ENCODE data around the gene SAFB. TPM values are rescaled to one million over a fixed set of nuclear protein-coding genes. Genes with fewer than 3 reads are reported as not detected.

SAFB gene
- total and polyA plus RNA-seq, 2 of the 13 experiments (the other 11 are each of a cell fraction or from before 2014, with no cell fraction given) = 21.0 to 28.4 TPM

DNA sequence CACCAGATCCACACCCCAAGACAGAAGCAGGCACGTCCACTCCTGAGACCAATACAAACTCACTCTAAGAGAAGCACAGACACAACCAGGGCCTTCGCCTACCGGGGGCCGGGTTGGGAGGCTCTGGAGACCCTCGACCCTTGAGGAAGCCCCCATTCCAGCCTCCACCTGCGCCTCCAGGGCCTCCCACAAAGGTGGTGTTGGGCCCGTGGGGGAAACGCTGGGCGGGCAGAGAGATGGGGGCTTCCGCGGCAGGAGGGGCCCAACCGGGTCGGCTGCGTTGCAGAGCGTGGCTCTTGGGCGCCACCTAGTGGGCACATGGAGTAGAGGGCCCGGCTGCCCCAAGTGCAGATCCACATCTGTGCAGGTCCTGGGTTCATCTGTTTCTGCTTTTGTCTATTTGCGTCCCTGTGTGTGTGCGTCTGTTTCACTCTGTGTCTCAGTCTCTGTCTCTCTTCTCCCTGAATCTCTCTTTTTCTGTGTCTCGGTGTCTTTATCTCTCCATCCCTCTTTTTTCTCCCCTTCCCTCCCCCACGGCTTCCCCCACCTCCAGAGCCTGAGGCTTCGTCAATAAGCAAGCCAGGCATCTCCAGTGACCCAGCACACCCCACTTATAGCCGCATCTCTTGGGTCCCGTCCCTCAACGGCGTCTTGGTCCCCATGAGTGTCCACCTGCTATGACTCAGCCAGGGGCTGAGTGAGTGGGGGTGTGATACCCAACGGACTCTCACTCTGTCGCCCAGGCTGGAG lies 44.6 kb upstream of the SAFB start (continued):
- TF ChIP-seq ZNF724P (CRISPR knock-in tag; IDR thresholded peaks at IDR 0.05; ENCODE audit: borderline replicate concordance) = no peak
- no peak for TF ChIP-seq NKX3-1 (CRISPR knock-in tag; IDR thresholded peaks at IDR 0.05)
- TF ChIP-seq SMC3 (IDR thresholded peaks at IDR 0.05; ENCODE audit: low read length) = peak; percentile 52
- TF ChIP-seq, protein P1, sequence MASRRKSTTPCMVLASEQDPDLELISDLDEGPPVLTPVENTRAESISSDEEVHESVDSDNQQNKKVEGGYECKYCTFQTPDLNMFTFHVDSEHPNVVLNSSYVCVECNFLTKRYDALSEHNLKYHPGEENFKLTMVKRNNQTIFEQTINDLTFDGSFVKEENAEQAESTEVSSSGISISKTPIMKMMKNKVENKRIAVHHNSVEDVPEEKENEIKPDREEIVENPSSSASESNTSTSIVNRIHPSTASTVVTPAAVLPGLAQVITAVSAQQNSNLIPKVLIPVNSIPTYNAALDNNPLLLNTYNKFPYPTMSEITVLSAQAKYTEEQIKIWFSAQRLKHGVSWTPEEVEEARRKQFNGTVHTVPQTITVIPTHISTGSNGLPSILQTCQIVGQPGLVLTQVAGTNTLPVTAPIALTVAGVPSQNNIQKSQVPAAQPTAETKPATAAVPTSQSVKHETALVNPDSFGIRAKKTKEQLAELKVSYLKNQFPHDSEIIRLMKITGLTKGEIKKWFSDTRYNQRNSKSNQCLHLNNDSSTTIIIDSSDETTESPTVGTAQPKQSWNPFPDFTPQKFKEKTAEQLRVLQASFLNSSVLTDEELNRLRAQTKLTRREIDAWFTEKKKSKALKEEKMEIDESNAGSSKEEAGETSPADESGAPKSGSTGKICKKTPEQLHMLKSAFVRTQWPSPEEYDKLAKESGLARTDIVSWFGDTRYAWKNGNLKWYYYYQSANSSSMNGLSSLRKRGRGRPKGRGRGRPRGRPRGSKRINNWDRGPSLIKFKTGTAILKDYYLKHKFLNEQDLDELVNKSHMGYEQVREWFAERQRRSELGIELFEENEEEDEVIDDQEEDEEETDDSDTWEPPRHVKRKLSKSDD (CRISPR knock-in tag; IDR thresholded peaks at IDR 0.05; ENCODE audit: low read depth) = no peak
- no peak for TF ChIP-seq ZBTB42 (CRISPR knock-in tag; IDR thresholded peaks at IDR 0.05)
- TF ChIP-seq, protein P2, sequence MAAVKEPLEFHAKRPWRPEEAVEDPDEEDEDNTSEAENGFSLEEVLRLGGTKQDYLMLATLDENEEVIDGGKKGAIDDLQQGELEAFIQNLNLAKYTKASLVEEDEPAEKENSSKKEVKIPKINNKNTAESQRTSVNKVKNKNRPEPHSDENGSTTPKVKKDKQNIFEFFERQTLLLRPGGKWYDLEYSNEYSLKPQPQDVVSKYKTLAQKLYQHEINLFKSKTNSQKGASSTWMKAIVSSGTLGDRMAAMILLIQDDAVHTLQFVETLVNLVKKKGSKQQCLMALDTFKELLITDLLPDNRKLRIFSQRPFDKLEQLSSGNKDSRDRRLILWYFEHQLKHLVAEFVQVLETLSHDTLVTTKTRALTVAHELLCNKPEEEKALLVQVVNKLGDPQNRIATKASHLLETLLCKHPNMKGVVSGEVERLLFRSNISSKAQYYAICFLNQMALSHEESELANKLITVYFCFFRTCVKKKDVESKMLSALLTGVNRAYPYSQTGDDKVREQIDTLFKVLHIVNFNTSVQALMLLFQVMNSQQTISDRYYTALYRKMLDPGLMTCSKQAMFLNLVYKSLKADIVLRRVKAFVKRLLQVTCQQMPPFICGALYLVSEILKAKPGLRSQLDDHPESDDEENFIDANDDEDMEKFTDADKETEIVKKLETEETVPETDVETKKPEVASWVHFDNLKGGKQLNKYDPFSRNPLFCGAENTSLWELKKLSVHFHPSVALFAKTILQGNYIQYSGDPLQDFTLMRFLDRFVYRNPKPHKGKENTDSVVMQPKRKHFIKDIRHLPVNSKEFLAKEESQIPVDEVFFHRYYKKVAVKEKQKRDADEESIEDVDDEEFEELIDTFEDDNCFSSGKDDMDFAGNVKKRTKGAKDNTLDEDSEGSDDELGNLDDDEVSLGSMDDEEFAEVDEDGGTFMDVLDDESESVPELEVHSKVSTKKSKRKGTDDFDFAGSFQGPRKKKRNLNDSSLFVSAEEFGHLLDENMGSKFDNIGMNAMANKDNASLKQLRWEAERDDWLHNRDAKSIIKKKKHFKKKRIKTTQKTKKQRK (IDR thresholded peaks at IDR 0.05; ENCODE audit: low read length) = no peak
- 0 out of 2 replicates have a peak, but pooled peaks have one; percentile 31 for TF ChIP-seq HIVEP1 (CRISPR knock-in tag; IDR thresholded peaks at IDR 0.05)
- TF ChIP-seq KDM2A (CRISPR knock-in tag; IDR thresholded peaks at IDR 0.05; ENCODE audit: borderline replicate concordance, low read depth) = peak; percentile 88
- TF ChIP-seq, protein P3, sequence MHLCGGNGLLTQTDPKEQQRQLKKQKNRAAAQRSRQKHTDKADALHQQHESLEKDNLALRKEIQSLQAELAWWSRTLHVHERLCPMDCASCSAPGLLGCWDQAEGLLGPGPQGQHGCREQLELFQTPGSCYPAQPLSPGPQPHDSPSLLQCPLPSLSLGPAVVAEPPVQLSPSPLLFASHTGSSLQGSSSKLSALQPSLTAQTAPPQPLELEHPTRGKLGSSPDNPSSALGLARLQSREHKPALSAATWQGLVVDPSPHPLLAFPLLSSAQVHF (CRISPR knock-in tag; IDR thresholded peaks at IDR 0.05) = no peak
- TF ChIP-seq FOSL2 (CRISPR knock-in tag; IDR thresholded peaks at IDR 0.05) = no peak
- no peak for TF ChIP-seq BCL6 (CRISPR knock-in tag; IDR thresholded peaks at IDR 0.05)
- TF ChIP-seq HDAC6 (IDR thresholded peaks at IDR 0.05; ENCODE audit: low read depth, low read length) = no peak
- no peak for TF ChIP-seq XBP1 (CRISPR knock-in tag; IDR thresholded peaks at IDR 0.05)
- no peak for TF ChIP-seq ZNF260 (CRISPR knock-in tag; IDR thresholded peaks at IDR 0.05; ENCODE audit: borderline replicate concordance, low read depth)
- no peak for TF ChIP-seq ELF4 (CRISPR knock-in tag; IDR thresholded peaks at IDR 0.05; ENCODE audit: borderline replicate concordance)
- TF ChIP-seq BHLHE40 (IDR thresholded peaks at IDR 0.05; ENCODE audit: low read length) = no peak
- TF ChIP-seq, protein P4, sequence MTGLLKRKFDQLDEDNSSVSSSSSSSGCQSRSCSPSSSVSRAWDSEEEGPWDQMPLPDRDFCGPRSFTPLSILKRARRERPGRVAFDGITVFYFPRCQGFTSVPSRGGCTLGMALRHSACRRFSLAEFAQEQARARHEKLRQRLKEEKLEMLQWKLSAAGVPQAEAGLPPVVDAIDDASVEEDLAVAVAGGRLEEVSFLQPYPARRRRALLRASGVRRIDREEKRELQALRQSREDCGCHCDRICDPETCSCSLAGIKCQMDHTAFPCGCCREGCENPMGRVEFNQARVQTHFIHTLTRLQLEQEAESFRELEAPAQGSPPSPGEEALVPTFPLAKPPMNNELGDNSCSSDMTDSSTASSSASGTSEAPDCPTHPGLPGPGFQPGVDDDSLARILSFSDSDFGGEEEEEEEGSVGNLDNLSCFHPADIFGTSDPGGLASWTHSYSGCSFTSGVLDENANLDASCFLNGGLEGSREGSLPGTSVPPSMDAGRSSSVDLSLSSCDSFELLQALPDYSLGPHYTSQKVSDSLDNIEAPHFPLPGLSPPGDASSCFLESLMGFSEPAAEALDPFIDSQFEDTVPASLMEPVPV (CRISPR knock-in tag; IDR thresholded peaks at IDR 0.05) = no peak
- TF ChIP-seq ZBTB20 (CRISPR knock-in tag; IDR thresholded peaks at IDR 0.05; ENCODE audit: borderline replicate concordance, low read depth) = no peak
- no peak for TF ChIP-seq FOXJ3 (CRISPR knock-in tag; IDR thresholded peaks at IDR 0.05; ENCODE audit: borderline replicate concordance)
- no peak; the same call in 1 of the 2 replicates for TF ChIP-seq ZNF543 (CRISPR knock-in tag; IDR thresholded peaks at IDR 0.05)
- TF ChIP-seq ISL2 (CRISPR knock-in tag; IDR thresholded peaks at IDR 0.05) = no peak
- no peak for TF ChIP-seq DNMT1 (CRISPR knock-in tag; IDR thresholded peaks at IDR 0.05)
- no peak for TF ChIP-seq ZNF207 (IDR thresholded peaks at IDR 0.05; ENCODE audit: borderline replicate concordance)
